Astrocyte (in vitro differentiated cells and primary cell): ENCODE results near the gene RAD51B. TPM values are rescaled to one million over a fixed set of nuclear protein-coding genes. Genes with fewer than 3 reads are reported as not detected.
"Not testable (repeated sequence)": the region's sequence is repeated elsewhere in the genome, so short reads cannot be mapped to it uniquely, and the experiment has no call there.

Source experiments
- DNase-seq: peaks from one replicate; pipeline ENCODE4 v3.0.0-alpha.2; 2010; ENCODE audit warnings: low read depth
- FAIRE-seq: peaks from 2 replicates; lab custom pipeline; 2011; peaks lifted over from hg19 to GRCh38; lab: Jason Lieb, UNC
- H2AFZ ChIP-seq: 2 replicates; pipeline ENCODE4 v1.6.0; 2012; ENCODE audit warnings: low read depth, low read length, inconsistent platforms
- H3K27ac ChIP-seq: 2 replicates; pipeline ENCODE4 v1.5.1; 2011; ENCODE audit warnings: low read depth, low read length, inconsistent platforms
- H3K27me3 ChIP-seq: 2 replicates; pipeline ENCODE4 v1.6.0; 2011; ENCODE audit warnings: low read length, inconsistent platforms; ENCODE audit not compliant: insufficient read depth
- H3K36me3 ChIP-seq: 2 replicates; pipeline ENCODE4 v1.5.1; 2011; ENCODE audit warnings: low read length, inconsistent platforms; ENCODE audit not compliant: insufficient read depth
- H3K4me1 ChIP-seq: 2 replicates; pipeline ENCODE4 v1.5.1; 2011; ENCODE audit warnings: low read length, inconsistent platforms; ENCODE audit not compliant: insufficient read depth
- H3K4me2 ChIP-seq: 2 replicates; pipeline ENCODE4 v1.6.0; 2012; ENCODE audit warnings: low read length, inconsistent platforms
- H3K4me3 ChIP-seq: 2 replicates; pipeline ENCODE4 v1.5.1; 2011; ENCODE audit warnings: low read depth, mild to moderate bottlenecking, low read length, inconsistent platforms; ENCODE audit not compliant: insufficient read depth
- H3K79me2 ChIP-seq: 2 replicates; pipeline ENCODE4 v1.6.0; 2012; ENCODE audit warnings: mild to moderate bottlenecking, low read length, inconsistent platforms; ENCODE audit not compliant: insufficient read depth
- H3K9ac ChIP-seq: 2 replicates; pipeline ENCODE4 v1.6.0; 2012; ENCODE audit warnings: mild to moderate bottlenecking, low read length, inconsistent platforms
- H3K9me3 ChIP-seq: 2 replicates; pipeline ENCODE4 v1.5.1; 2012; ENCODE audit warnings: low read depth, mild to moderate bottlenecking, low read length, inconsistent platforms; ENCODE audit not compliant: insufficient read depth
- H4K20me1 ChIP-seq: 2 replicates; pipeline ENCODE4 v1.6.0; 2012; ENCODE audit warnings: low read length, inconsistent platforms; ENCODE audit not compliant: insufficient read depth
- H3K27ac Mint-ChIP-seq: one replicate; pipeline ENCODE4 v1.8.0; 2021; ENCODE audit warnings: mild to moderate bottlenecking, mixed read lengths; ENCODE audit not compliant: unreplicated experiment
- H3K27me3 Mint-ChIP-seq: one replicate; pipeline ENCODE4 v1.8.0; 2021; ENCODE audit warnings: low read depth, mixed read lengths; ENCODE audit not compliant: unreplicated experiment
- H3K36me3 Mint-ChIP-seq: one replicate; pipeline ENCODE4 v1.8.0; 2021; ENCODE audit warnings: low read depth, mixed read lengths; ENCODE audit not compliant: unreplicated experiment
- H3K4me1 Mint-ChIP-seq: one replicate; pipeline ENCODE4 v1.8.0; 2021; ENCODE audit warnings: low read depth, mixed read lengths; ENCODE audit not compliant: unreplicated experiment
- H3K4me3 Mint-ChIP-seq: one replicate; pipeline ENCODE4 v1.8.0; 2021; ENCODE audit warnings: mild to moderate bottlenecking, moderate library complexity, mixed read lengths; ENCODE audit not compliant: unreplicated experiment
- H3K9me3 Mint-ChIP-seq: one replicate; pipeline ENCODE4 v1.8.0; 2021; ENCODE audit warnings: mild to moderate bottlenecking, mixed read lengths; ENCODE audit not compliant: unreplicated experiment
- EZH2 ChIP-seq: IDR thresholded peaks from 2 replicates; pipeline ENCODE4 v1.6.1; 2012; ENCODE audit warnings: mild to moderate bottlenecking, low read length, inconsistent platforms; ENCODE audit not compliant: insufficient read depth
- total RNA-seq: library from RNA; stranded (reverse); gene quantifications from 2 replicates; pipeline ENCODE4 v1.2.1, GENCODE V29; 2021
- TF ChIP-seq, protein P1 (sequence below): IDR thresholded peaks from 2 replicates; pipeline ENCODE4 v1.5.1; 2011; ENCODE audit warnings: low read depth, mild to moderate bottlenecking, inconsistent platforms, low read length, moderate library complexity; ENCODE audit not compliant: insufficient read depth

Gene RAD51B
- total RNA-seq, 1 donor from 2014 or later, result 10.8 TPM

DNA sequence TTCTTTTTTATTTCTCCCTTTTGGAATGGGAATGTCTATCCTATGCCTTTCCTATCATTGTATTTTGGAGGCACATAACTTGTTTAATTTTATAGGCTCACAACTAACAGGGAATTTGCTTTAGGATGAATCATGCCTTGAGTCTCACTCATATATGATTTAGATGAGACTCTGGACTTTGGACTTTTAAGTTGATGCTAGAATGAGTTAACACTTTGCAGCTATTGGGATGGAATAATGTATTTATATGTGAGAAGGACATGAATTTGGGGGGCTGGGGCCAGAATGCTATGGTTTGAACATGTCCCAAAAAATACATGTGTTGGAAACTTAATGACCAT lies 607.9 kb downstream of the RAD51B start:
- no peaks in the 10 kb centered on the region for H3K79me2 ChIP-seq
- Mint-ChIP-seq H3K27ac (no peak overlapping the region), H3K4me3 (no peak overlapping the region), H3K36me3 (peaks cover 1% of the 10 kb centered on the region), H3K9me3 (peaks cover 8% of the 10 kb centered on the region), H3K4me1 (no peaks in the 10 kb centered on the region), H3K27me3 (no peaks in the 10 kb centered on the region)
- H2AFZ ChIP-seq, result no peak overlapping the region
- no peaks in the 10 kb centered on the region for H3K4me1 ChIP-seq
- H3K4me3 ChIP-seq, result no peak overlapping the region
- H3K36me3 ChIP-seq, result no peaks in the 10 kb centered on the region
- FAIRE-seq (no peak), DNase-seq (no peak)
- TF ChIP-seq EZH2, result no peak
- TF ChIP-seq, protein P1, sequence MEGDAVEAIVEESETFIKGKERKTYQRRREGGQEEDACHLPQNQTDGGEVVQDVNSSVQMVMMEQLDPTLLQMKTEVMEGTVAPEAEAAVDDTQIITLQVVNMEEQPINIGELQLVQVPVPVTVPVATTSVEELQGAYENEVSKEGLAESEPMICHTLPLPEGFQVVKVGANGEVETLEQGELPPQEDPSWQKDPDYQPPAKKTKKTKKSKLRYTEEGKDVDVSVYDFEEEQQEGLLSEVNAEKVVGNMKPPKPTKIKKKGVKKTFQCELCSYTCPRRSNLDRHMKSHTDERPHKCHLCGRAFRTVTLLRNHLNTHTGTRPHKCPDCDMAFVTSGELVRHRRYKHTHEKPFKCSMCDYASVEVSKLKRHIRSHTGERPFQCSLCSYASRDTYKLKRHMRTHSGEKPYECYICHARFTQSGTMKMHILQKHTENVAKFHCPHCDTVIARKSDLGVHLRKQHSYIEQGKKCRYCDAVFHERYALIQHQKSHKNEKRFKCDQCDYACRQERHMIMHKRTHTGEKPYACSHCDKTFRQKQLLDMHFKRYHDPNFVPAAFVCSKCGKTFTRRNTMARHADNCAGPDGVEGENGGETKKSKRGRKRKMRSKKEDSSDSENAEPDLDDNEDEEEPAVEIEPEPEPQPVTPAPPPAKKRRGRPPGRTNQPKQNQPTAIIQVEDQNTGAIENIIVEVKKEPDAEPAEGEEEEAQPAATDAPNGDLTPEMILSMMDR, result no peak
- no peaks in the 10 kb centered on the region for H4K20me1 ChIP-seq
- H3K27ac ChIP-seq, result no peak overlapping the region
- H3K27me3 ChIP-seq, result no peaks in the 10 kb centered on the region
- H3K4me2 ChIP-seq, result no peak overlapping the region
- H3K9me3 ChIP-seq, result no peaks in the 10 kb centered on the region
- H3K9ac ChIP-seq, result no peak overlapping the region

DNA sequence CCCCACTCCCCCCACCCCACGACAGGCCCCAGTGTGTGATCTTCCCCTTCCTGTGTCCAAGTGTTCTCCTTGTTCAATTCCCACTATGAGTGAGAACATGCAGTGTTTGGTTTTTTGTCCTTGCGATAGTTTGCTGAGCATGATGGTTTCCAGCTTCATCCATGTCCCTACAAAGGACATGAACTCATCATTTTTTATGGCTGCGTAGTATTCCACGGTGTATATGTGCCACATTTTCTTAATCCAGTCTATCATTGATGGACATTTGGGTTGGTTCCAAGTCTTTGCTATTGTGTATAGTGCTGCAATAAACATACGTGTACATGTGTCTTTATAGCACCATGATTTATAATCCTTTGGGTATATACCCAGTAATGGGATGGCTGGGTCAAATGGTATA lies 609.3 kb downstream of the RAD51B start:
- not testable (repeated sequence) for H3K9ac ChIP-seq, H3K4me3 ChIP-seq, H3K9me3 ChIP-seq, H3K27me3 ChIP-seq, H2AFZ ChIP-seq, H4K20me1 ChIP-seq, H3K4me3 Mint-ChIP-seq, H3K36me3 Mint-ChIP-seq, H3K27me3 Mint-ChIP-seq, H3K4me1 Mint-ChIP-seq, H3K36me3 ChIP-seq, FAIRE-seq, H3K27ac Mint-ChIP-seq, DNase-seq, H3K27ac ChIP-seq, H3K4me2 ChIP-seq, H3K4me1 ChIP-seq, H3K79me2 ChIP-seq
- peaks cover 11% of the 10 kb centered on the region for H3K9me3 Mint-ChIP-seq

- not testable (repeated sequence) for FAIRE-seq
Observed at GRCh38 chr14:68434173-68434572, 614.6 kb downstream of the RAD51B start.

GRCh38 chr14:68435631-68436030 lies 616.1 kb downstream of the RAD51B start:
- H3K79me2 ChIP-seq, H3K9me3 ChIP-seq, H3K27ac ChIP-seq, H3K4me1 ChIP-seq, H3K4me1 Mint-ChIP-seq, H4K20me1 ChIP-seq, H3K27ac Mint-ChIP-seq, H3K27me3 ChIP-seq, FAIRE-seq, H3K4me3 ChIP-seq, H3K4me2 ChIP-seq, DNase-seq, H3K36me3 Mint-ChIP-seq, H3K36me3 ChIP-seq, H3K4me3 Mint-ChIP-seq, H3K27me3 Mint-ChIP-seq, H3K9ac ChIP-seq, H2AFZ ChIP-seq: not testable (repeated sequence)
- peaks cover 10% of the 10 kb centered on the region for H3K9me3 Mint-ChIP-seq

More at GRCh38 chr14:68434173-68434572, 614.6 kb downstream of the RAD51B start:
- H3K36me3 Mint-ChIP-seq, H3K9ac ChIP-seq, H3K4me3 ChIP-seq, H3K79me2 ChIP-seq, H3K9me3 ChIP-seq, H3K36me3 ChIP-seq, H3K27me3 ChIP-seq, H3K4me3 Mint-ChIP-seq, H4K20me1 ChIP-seq, DNase-seq, H3K27ac Mint-ChIP-seq, H2AFZ ChIP-seq, H3K4me1 Mint-ChIP-seq, H3K4me2 ChIP-seq, H3K4me1 ChIP-seq, H3K27me3 Mint-ChIP-seq, H3K27ac ChIP-seq: not testable (repeated sequence)
- H3K9me3 Mint-ChIP-seq, result peaks cover 14% of the 10 kb centered on the region
